Ovary (tissue), 3 donors: ENCODE results near the gene SMIM43.

Experiments
- CTCF ChIP-seq, 3 donors: fragments of 450-650 bp in 2 of 3; fragments of 200-600 bp in 1 of 3; IDR thresholded peaks; one replicate each; pipeline versions ENCODE4 v1.5.1 to v1.8.0; 2016 to 2022; ENCODE audit warnings: antibody characterized with exemption in 3 of 3, mild to moderate bottlenecking in 1 of 3
- POLR2A ChIP-seq: fragments of 450-650 bp; IDR thresholded peaks from one replicate; pipeline ENCODE4 v1.6.1; 2017; ENCODE audit warnings: antibody characterized with exemption, mild to moderate bottlenecking, moderate library complexity
- donor health status: DM: no; HTN: no; CAD: no.

GRCh38 chr4:121783210-121783609 is 18.2 kb upstream of the SMIM43 start:
- no peak for TF ChIP-seq CTCF (IDR thresholded peaks at IDR 0.05)
- no peak for TF ChIP-seq POLR2A
